Hepatocyte (in vitro differentiated cells): ENCODE measurements around the gene VAV3.

Experiments used
- CTCF ChIP-seq: fragments of 200-600 bp; sonication (generic); IDR thresholded peaks from 2 replicates; pipeline ENCODE4 v1.5.1; 2016; ENCODE audit warnings: antibody characterized with exemption, mild to moderate bottlenecking; ENCODE audit not compliant: poor library complexity
- EZH2 ChIP-seq: fragments of 200-600 bp; sonication (generic); IDR thresholded peaks from 2 replicates; pipeline ENCODE4 v1.6.1; 2016; ENCODE audit warnings: antibody characterized with exemption, mild to moderate bottlenecking, borderline replicate concordance
- EZH2phosphoT487 ChIP-seq: fragments of 200-600 bp; sonication (generic); IDR thresholded peaks from one replicate; pipeline ENCODE4 v1.6.1; 2018; ENCODE audit warnings: antibody characterized with exemption, mild to moderate bottlenecking, low read depth, moderate library complexity; ENCODE audit not compliant: unreplicated experiment, severe bottlenecking

GRCh38 chr1:107926436-107927080, 38.4 kb downstream of the VAV3 start:
- no peak for TF ChIP-seq CTCF
- TF ChIP-seq EZH2, result no peak
- TF ChIP-seq EZH2phosphoT487, result no peak
